SK-N-SH (cell line): ENCODE measurements around the gene ACTL6A. TPM values are rescaled to one million over a fixed set of nuclear protein-coding genes. Genes with fewer than 3 reads are reported as not detected.
"Not testable (repeated sequence)": the region's sequence is repeated elsewhere in the genome, so short reads cannot be mapped to it uniquely, and the experiment has no call there.

Experiments
- CTCF ChIA-PET: fragments of 300-600, 350-600 bp; formaldehyde crosslinking; extraction: SDS; loops from one replicate; lab custom pipeline; 2021; lab: Yijun Ruan, JAX
- POLR2A ChIA-PET: fragments of 350-600 bp; sonication (Branson Sonifier 250); formaldehyde crosslinking; extraction: SDS; loops from one replicate; lab custom pipeline; 2020; ENCODE audit warnings: antibody characterized with exemption, inconsistent platforms; lab: Yijun Ruan, JAX
- DNase-seq: peaks from one replicate; pipeline ENCODE4 v3.0.0; 2012
- H2AFZ ChIP-seq: fragments of 200-600 bp; sonication (generic); 2 replicates; pipeline ENCODE4 v1.8.1; 2016; ENCODE audit warnings: antibody characterized with exemption, mild to moderate bottlenecking, low read depth
- H3F3A ChIP-seq: fragments of 200-600 bp; sonication (generic); replicated peaks from 2 replicates; pipeline ENCODE3; 2016; ENCODE audit warnings: antibody characterized with exemption, mild to moderate bottlenecking; ENCODE audit not compliant: insufficient read depth
- H3K27ac ChIP-seq, 2 experiments: fragments of 200-500 bp in 1 of 2; fragments of 200-600 bp in 1 of 2; sonication (Bioruptor generic) in 1 of 2; sonication (generic), shearing (Covaris generic) in 1 of 2; 2 replicates each; pipeline versions ENCODE4 v1.5.1 to v1.6.1; 2014 to 2016; ENCODE audit warnings: low read depth in 2 of 2, inconsistent platforms in 1 of 2, low read length in 1 of 2, mild to moderate bottlenecking in 1 of 2, mixed read lengths in 1 of 2
- H3K27me3 ChIP-seq: fragments of 200-600 bp; sonication (generic), shearing (Covaris generic); 2 replicates; pipeline ENCODE4 v1.6.1; 2016; ENCODE audit warnings: mixed run types; ENCODE audit not compliant: insufficient read depth
- H3K36me3 ChIP-seq, 2 experiments: fragments of 200-500 bp in 1 of 2; fragments of 200-600 bp in 1 of 2; sonication (Bioruptor generic) in 1 of 2; sonication (generic) in 1 of 2; replicated peaks in 1 of 2; 2 replicates each; pipeline versions ENCODE3 to v1.5.1; 2014 to 2016; ENCODE audit warnings: low read length in 1 of 2, mild to moderate bottlenecking in 1 of 2; ENCODE audit not compliant: insufficient read depth in 2 of 2, control insufficient read depth in 1 of 2
- H3K4me1 ChIP-seq, 2 experiments: fragments of 200-500 bp in 1 of 2; fragments of 200-600 bp in 1 of 2; sonication (Bioruptor generic) in 1 of 2; sonication (generic), shearing (Covaris generic) in 1 of 2; 2 replicates each; pipeline versions ENCODE4 v1.5.1 to v1.6.1; 2014 to 2016; ENCODE audit warnings: low read depth in 1 of 2, low read length in 1 of 2, mixed run types in 1 of 2; ENCODE audit not compliant: insufficient read depth in 2 of 2, control insufficient read depth in 1 of 2
- H3K4me2 ChIP-seq: fragments of 200-600 bp; sonication (generic), shearing (Covaris generic); 2 replicates; pipeline ENCODE4 v1.6.1; 2017; ENCODE audit warnings: mixed run types
- H3K4me3 ChIP-seq, 2 experiments: fragments of 200-500 bp in 1 of 2; fragments of 200-600 bp in 1 of 2; sonication (Bioruptor generic) in 1 of 2; sonication (generic), shearing (Covaris generic) in 1 of 2; 2 replicates each; pipeline versions ENCODE4 v1.5.1 to v1.8.1; 2014 to 2016; ENCODE audit warnings: low read depth in 2 of 2, inconsistent platforms in 1 of 2, low read length in 1 of 2, mild to moderate bottlenecking in 1 of 2, mixed read lengths in 1 of 2, moderate library complexity in 1 of 2
- H3K79me2 ChIP-seq: fragments of 200-600 bp; sonication (generic); 2 replicates; pipeline ENCODE4 v1.8.1; 2017; ENCODE audit warnings: mild to moderate bottlenecking; ENCODE audit not compliant: insufficient read depth
- H3K9ac ChIP-seq: fragments of 200-600 bp; sonication (generic); 2 replicates; pipeline ENCODE4 v1.6.1; 2017; ENCODE audit warnings: mixed run types
- H3K9me2 ChIP-seq: fragments of 200-600 bp; sonication (generic); 2 replicates; pipeline ENCODE4 v1.6.1; 2017; ENCODE audit warnings: mixed run types
- H3K9me3 ChIP-seq: fragments of 200-600 bp; sonication (generic); 2 replicates; pipeline ENCODE4 v1.6.1; 2017; ENCODE audit warnings: mixed run types, mild to moderate bottlenecking, moderate library complexity
- H4K20me1 ChIP-seq: fragments of 200-600 bp; sonication (generic); 2 replicates; pipeline ENCODE4 v1.6.1; 2017; ENCODE audit warnings: mild to moderate bottlenecking, mixed run types; ENCODE audit not compliant: insufficient read depth
- EZH2phosphoT487 ChIP-seq: fragments of 200-600 bp; sonication (generic); IDR thresholded peaks from 2 replicates; pipeline ENCODE4 v1.6.1; 2017; ENCODE audit warnings: low read depth, mixed run types, mild to moderate bottlenecking, antibody characterized with exemption, moderate library complexity, borderline replicate concordance
- FOSL2 ChIP-seq: IDR thresholded peaks from 2 replicates; pipeline ENCODE4 v1.4.0; 2012; ENCODE audit warnings: low read depth, mild to moderate bottlenecking, moderate library complexity, borderline replicate concordance
- FOXM1 ChIP-seq: IDR thresholded peaks from 2 replicates; pipeline ENCODE4 v1.4.0; 2012; ENCODE audit warnings: low read depth, mild to moderate bottlenecking
- MEF2A ChIP-seq: IDR thresholded peaks from 2 replicates; pipeline ENCODE4 v1.4.0; 2012; ENCODE audit warnings: low read depth, borderline replicate concordance
- MXI1 ChIP-seq: IDR thresholded peaks from 2 replicates; pipeline ENCODE4 v1.6.1; 2012; ENCODE audit warnings: mild to moderate bottlenecking, low read depth, low read length, improper control_type of control experiment
- NFIC ChIP-seq: IDR thresholded peaks from 2 replicates; pipeline ENCODE4 v1.4.0; 2012; ENCODE audit warnings: borderline replicate concordance
- POLR2AphosphoS5 ChIP-seq: IDR thresholded peaks from 2 replicates; pipeline ENCODE4 v1.6.1; 2012; ENCODE audit warnings: low read depth, low read length
- RAD21 ChIP-seq: IDR thresholded peaks from 2 replicates; pipeline ENCODE4 v1.6.1; 2012; ENCODE audit warnings: mild to moderate bottlenecking, low read length
- REST ChIP-seq: IDR thresholded peaks from 2 replicates; pipeline ENCODE4 v1.6.1; 2012; ENCODE audit warnings: mild to moderate bottlenecking, low read depth, low read length, moderate library complexity
- RFX5 ChIP-seq: IDR thresholded peaks from 2 replicates; pipeline ENCODE4 v1.6.1; 2012; ENCODE audit warnings: mild to moderate bottlenecking, improper control_type of control experiment, low read length
- TCF12 ChIP-seq: IDR thresholded peaks from 2 replicates; pipeline ENCODE4 v1.4.0; 2012
- USF1 ChIP-seq: IDR thresholded peaks from 2 replicates; pipeline ENCODE4 v1.4.0; 2012; ENCODE audit warnings: low read depth, borderline replicate concordance
- USF2 ChIP-seq: fragments of 150-350 bp; IDR thresholded peaks from 2 replicates; pipeline ENCODE4 v1.6.1; 2017; ENCODE audit warnings: antibody characterized with exemption, low read length, low read depth, borderline replicate concordance
- YY1 ChIP-seq: IDR thresholded peaks from 2 replicates; pipeline ENCODE4 v1.4.0; 2012; ENCODE audit warnings: low read depth, mild to moderate bottlenecking
- ZBTB33 ChIP-seq: IDR thresholded peaks from 2 replicates; pipeline ENCODE4 v1.4.0; 2012; ENCODE audit warnings: low read depth, borderline replicate concordance
- WGBS: methylation state at CpG from one replicate; pipeline ENCODE4 v1.1.6; 2017; ENCODE audit warnings: low lambda C conversion rate; 5-methylcytosine and 5-hydroxymethylcytosine counted together
- polyA plus RNA-seq, 3 experiments: library from polyadenylated mRNA; depleted of rRNA; stranded (reverse); fragments of >200 nt; gene quantifications; 2 replicates each; pipeline ENCODE4 v1.2.3, GENCODE V29; 2012
- TF ChIP-seq, protein P1 (sequence below): IDR thresholded peaks from 2 replicates; pipeline ENCODE4 v1.4.0; 2012; ENCODE audit warnings: low read depth

Gene ACTL6A
- polyA plus RNA-seq, 1 of the 3 experiments (the other 2 are of a cell fraction), result 87.7 TPM

DNA sequence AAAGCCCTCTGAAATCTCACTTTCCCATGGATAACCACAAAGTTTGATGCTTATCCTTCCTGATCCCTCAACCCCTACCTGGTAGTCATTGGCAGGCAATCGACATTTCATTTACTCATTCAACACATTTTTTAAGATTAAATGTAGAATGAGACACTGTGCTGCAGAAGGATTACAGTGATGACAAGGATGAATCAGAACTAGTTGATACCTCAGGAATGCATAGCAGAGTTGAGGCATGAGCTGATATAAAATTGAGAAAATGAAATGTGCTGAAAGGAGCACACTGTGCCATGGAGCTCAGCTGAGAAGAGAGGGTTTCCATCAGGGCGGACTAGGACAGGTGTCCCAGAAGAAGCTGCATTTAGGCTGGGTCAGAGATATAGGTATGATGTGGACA lies 48.9 kb upstream of the ACTL6A start:
- WGBS, result 71% methylated on average over 2 of the region's 2 CpGs
- ChIA-PET POLR2A (no interaction called here), CTCF (interaction anchor here (0.7 kb wide), 1 partner anchor 19 kb away, joined by 3 read pairs; no protein-coding TSS in a partner anchor)
- H3K27ac ChIP-seq, result no peak overlapping the region
- no peak overlapping the region for H3K4me3 ChIP-seq
- no peak overlapping the region for H3K4me2 ChIP-seq
- no peaks in the 10 kb centered on the region for H3K9me2 ChIP-seq
- H2AFZ ChIP-seq, result no peak overlapping the region
- H4K20me1 ChIP-seq, result no peaks in the 10 kb centered on the region
- H3K9ac ChIP-seq, result no peak overlapping the region
- DNase-seq, result no peak
- no peak for TF ChIP-seq MXI1
- no peak for TF ChIP-seq YY1
- no peak for TF ChIP-seq EZH2phosphoT487
- TF ChIP-seq FOSL2, result no peak
- TF ChIP-seq RAD21, result no peak
- no peak for TF ChIP-seq RFX5
- no peak for TF ChIP-seq USF2
- no peak for TF ChIP-seq MEF2A
- TF ChIP-seq FOXM1, result no peak
- TF ChIP-seq USF1, result no peak
- TF ChIP-seq, protein P1, sequence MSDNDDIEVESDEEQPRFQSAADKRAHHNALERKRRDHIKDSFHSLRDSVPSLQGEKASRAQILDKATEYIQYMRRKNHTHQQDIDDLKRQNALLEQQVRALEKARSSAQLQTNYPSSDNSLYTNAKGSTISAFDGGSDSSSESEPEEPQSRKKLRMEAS, result no peak
- TF ChIP-seq REST, result no peak
- TF ChIP-seq POLR2AphosphoS5, result no peak
- TF ChIP-seq TCF12, result no peak
- TF ChIP-seq ZBTB33, result no peak
- TF ChIP-seq NFIC, result no peak
- no peaks in the 10 kb centered on the region for H3K27me3 ChIP-seq
- no peaks in the 10 kb centered on the region for H3K9me3 ChIP-seq
- H3K79me2 ChIP-seq, result no peaks in the 10 kb centered on the region
- H3K4me1 ChIP-seq, result peaks cover 0 to 3% of the 10 kb centered on the region in 2 experiments; a peak in 1 of 4 replicates
- H3K36me3 ChIP-seq, result no peaks in the 10 kb centered on the region
- H3F3A ChIP-seq, result no peaks in the 10 kb centered on the region

- 81% methylated on average over 6 of the region's 9 CpGs for WGBS
- H3K9me2 ChIP-seq, H3K27me3 ChIP-seq, H3K4me1 ChIP-seq, H3K4me2 ChIP-seq, H3K9ac ChIP-seq, H3K27ac ChIP-seq, H3K9me3 ChIP-seq, H3K79me2 ChIP-seq, H4K20me1 ChIP-seq, H3F3A ChIP-seq, POLR2A ChIA-PET, CTCF ChIA-PET, H3K36me3 ChIP-seq, H2AFZ ChIP-seq, H3K4me3 ChIP-seq, DNase-seq: not testable (repeated sequence)
Measured at GRCh38 chr3:179516461-179517251, 46.1 kb upstream of the ACTL6A start.
